GM10248 (cell line): ENCODE data around the gene SEMA6C.

Experiments used
- CTCF ChIA-PET: fragments of 300-600 bp; sonication (Branson Sonifier 250); formaldehyde crosslinking; extraction: SDS; loops from one replicate; lab custom pipeline; 2021; ENCODE audit warnings: antibody characterized with exemption; lab: Yijun Ruan, JAX
- POLR2A ChIA-PET: fragments of 350-650 bp; sonication (Branson Sonifier 250); formaldehyde crosslinking; extraction: SDS; loops from one replicate; lab custom pipeline; 2020; ENCODE audit warnings: antibody characterized with exemption; lab: Yijun Ruan, JAX
- DNase-seq: peaks from one replicate; pipeline ENCODE4 v3.0.0; 2012; ENCODE audit errors: extremely low spot score
- CTCF ChIP-seq: IDR thresholded peaks from 2 replicates; pipeline ENCODE4 v1.5.1; 2012; ENCODE audit warnings: mild to moderate bottlenecking, low read depth; ENCODE audit errors: extremely low read depth, missing control alignments, control extremely low read depth

The SEMA6C gene

GRCh38 chr1:151165281-151165737, 18.9 kb upstream of the SEMA6C start:
- no peak for DNase-seq
- CTCF ChIA-PET, result interaction anchor here (1.4 to 3.6 kb wide), 5 partner anchors 8 to 87 kb away, joined by 3 to 16 read pairs (median 5); partner anchors contain the start of gene TNFAIP8L2

DNA sequence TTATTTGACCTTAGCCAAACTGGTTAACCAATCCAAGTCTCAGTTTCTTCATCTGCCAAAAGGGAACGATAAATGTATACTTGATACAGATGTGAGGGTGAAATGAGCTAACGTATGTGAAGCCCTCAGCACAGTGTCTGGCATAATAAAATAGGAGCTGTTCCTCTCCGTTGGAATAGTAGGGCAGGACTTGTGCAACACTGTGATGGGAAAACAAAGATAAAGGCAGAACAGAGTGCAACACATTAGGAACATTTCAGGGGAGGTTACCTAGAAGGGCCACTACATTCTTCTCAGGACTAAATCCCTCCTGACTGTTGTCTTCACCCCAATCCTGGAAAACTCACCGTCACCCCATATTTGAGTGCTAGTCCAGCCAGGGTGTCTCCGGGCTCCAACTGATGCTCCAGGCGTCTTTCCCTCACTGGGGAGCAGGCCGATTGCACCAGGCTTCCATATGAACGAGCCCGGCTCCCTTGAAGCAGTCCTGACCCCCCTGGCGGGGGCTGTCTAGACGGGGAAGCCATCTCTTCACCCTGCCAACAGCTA, 18.4 kb upstream of the SEMA6C start:
- ChIA-PET CTCF (interaction anchor here (1.4 to 3.6 kb wide), 5 partner anchors 8 to 87 kb away, joined by 3 to 16 read pairs (median 5); partner anchors contain the start of gene TNFAIP8L2), POLR2A (interaction anchor here (0.6 to 1.1 kb wide), 3 partner anchors 8 to 55 kb away, joined by 3 read pairs; partner anchors contain the start of genes TNFAIP8L2 and VPS72)
- no peak for TF ChIP-seq CTCF
- no peak for DNase-seq

More at GRCh38 chr1:151165281-151165737, 18.9 kb upstream of the SEMA6C start:
- POLR2A ChIA-PET, result interaction anchor here (0.6 to 1.1 kb wide), 3 partner anchors 9 to 56 kb away, joined by 3 read pairs; partner anchors contain the start of genes TNFAIP8L2 and VPS72
- no peak for TF ChIP-seq CTCF

DNA sequence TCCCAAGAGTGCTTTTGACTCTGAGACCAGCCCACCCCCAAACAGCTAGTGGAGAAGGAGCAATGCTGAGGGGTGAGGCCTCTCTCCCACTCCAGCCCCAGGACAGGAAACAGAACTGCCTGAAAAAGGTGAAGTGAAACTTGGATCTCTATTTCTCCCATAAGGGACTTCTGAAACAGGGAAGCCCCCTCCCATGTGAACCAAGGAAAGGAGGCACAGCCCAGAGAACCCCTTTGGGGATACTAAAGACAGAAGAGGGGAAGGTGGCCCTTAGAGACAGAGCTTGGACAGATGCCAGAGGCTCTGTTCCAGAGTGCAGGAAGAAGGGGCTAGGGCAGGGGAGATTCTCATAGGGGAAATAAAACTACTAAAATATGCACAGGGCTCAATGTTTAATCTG, 12.9 kb upstream of the SEMA6C start:
- ChIA-PET CTCF (interaction anchor here (1.0 to 9.9 kb wide), 4 partner anchors 25 to 163 kb away, joined by 3 to 218 read pairs (median 16); no protein-coding TSS in a partner anchor), POLR2A (interaction anchor here (0.6 kb wide), 1 partner anchor 119 kb away, joined by 3 read pairs; no protein-coding TSS in a partner anchor)
- DNase-seq, result no peak
- TF ChIP-seq CTCF, result no peak

GRCh38 chr1:151158751-151159251, 12.4 kb upstream of the SEMA6C start:
- TF ChIP-seq CTCF, result no peak
- no peak for DNase-seq
- ChIA-PET CTCF (interaction anchor here (1.0 to 9.9 kb wide), 8 partner anchors 17 to 163 kb away, joined by 3 to 218 read pairs (median 12); partner anchors contain the start of genes GABPB2, MINDY1 and TMOD4), POLR2A (no interaction called here)

DNA sequence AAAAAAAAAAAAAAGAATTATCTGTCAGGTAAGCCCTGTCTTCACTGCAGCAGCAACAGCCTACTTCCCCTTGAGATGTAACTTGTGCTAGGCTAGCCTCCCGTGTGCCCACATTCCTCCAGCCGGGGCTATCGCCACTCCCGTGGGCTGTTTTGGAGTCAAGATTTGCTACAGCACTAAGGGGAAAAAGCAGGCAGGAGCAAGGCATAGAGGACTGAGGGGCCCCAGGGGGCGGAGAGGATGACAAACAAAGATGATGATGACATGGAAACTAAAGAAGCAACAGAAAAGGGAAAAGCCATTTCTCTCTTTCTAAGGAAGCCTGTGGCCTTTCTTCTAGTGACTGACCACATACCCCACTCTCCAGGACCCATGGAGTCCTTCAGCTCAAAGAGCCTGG, 11.9 kb upstream of the SEMA6C start:
- TF ChIP-seq CTCF, result no peak
- CTCF ChIA-PET, result interaction anchor here (1.2 to 9.9 kb wide), 7 partner anchors 17 to 152 kb away, joined by 3 to 218 read pairs (median 19); partner anchors contain the start of genes GABPB2, MINDY1 and TMOD4
- POLR2A ChIA-PET, result no interaction called here
- no peak for DNase-seq

DNA sequence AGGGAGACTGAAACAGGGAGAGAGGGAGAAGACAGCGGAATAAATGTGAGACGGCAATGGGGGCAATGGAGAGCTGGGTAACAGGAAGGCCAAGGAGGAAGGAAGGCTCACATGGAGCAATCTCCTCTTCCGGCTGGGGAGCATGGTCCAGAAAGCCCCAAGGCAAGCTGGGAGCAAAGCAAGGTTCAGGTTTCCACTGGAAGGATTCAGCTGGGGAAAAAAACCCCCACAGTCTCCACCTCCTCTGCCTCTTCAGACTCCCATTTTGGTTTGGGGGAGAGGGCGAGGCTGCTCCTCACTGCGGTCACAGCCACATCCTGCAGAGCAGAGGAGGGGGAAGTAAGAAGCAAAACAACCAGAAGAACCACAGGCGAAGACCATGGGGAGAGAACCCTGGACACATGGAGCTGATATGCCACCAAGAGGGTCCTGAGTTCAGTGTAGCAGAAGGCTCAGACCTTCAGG, 10.7 kb upstream of the SEMA6C start:
- ChIA-PET CTCF (interaction anchor here (0.6 to 9.9 kb wide), 39 partner anchors 9 to 183 kb away, joined by 3 to 218 read pairs (median 4); partner anchors contain the start of genes CDC42SE1, GABPB2, LYSMD1 and MLLT11), POLR2A (interaction anchor here (0.7 kb wide), 1 partner anchor 8 kb away, joined by 3 read pairs; the partner anchor contains the start of genes LYSMD1 and SCNM1)
- TF ChIP-seq CTCF, result no peak
- peak; percentile 47 for DNase-seq
